Neutrophil (primary cell): Measurements from ENCODE around the gene SDF4.

Experiments used
- H3K27ac ChIP-seq: fragments of 200-600 bp; sonication (generic); 2 replicates; pipeline ENCODE4 v1.5.1; 2016; ENCODE audit warnings: mild to moderate bottlenecking, moderate library complexity
- H3K27me3 ChIP-seq: fragments of 200-600 bp; sonication (generic); 2 replicates; pipeline ENCODE4 v1.6.0; 2016; ENCODE audit warnings: mild to moderate bottlenecking
- H3K36me3 ChIP-seq: fragments of 200-600 bp; sonication (generic); 2 replicates; pipeline ENCODE4 v1.5.1; 2017
- H3K4me1 ChIP-seq, 2 experiments: fragments of 200-600 bp in 1 of 2; sonication (generic) in 1 of 2; 1 replicate in 1 of 2; 2 replicates in 1 of 2; pipeline versions ENCODE4 v1.5.1 to v1.6.1; 2013 to 2016; ENCODE audit warnings: low read depth in 1 of 2, low read length in 1 of 2, mild to moderate bottlenecking in 1 of 2, moderate library complexity in 1 of 2; ENCODE audit not compliant: control insufficient read depth in 1 of 2, insufficient read depth in 1 of 2
- H3K4me3 ChIP-seq, 2 experiments: fragments of 200-600 bp in 1 of 2; sonication (generic) in 1 of 2; 1 replicate in 1 of 2; 2 replicates in 1 of 2; pipeline ENCODE4 v1.5.1; 2013 to 2016; ENCODE audit warnings: low read depth in 1 of 2, low read length in 1 of 2, mild to moderate bottlenecking in 1 of 2, moderate library complexity in 1 of 2
- H3K9me3 ChIP-seq: fragments of 200-600 bp; sonication (generic); 2 replicates; pipeline ENCODE4 v1.5.1; 2016
- CTCF ChIP-seq: fragments of 200-600 bp; sonication (generic); IDR thresholded peaks from 2 replicates; pipeline ENCODE4 v1.5.1; 2016; ENCODE audit warnings: antibody characterized with exemption

SDF4 gene

DNA sequence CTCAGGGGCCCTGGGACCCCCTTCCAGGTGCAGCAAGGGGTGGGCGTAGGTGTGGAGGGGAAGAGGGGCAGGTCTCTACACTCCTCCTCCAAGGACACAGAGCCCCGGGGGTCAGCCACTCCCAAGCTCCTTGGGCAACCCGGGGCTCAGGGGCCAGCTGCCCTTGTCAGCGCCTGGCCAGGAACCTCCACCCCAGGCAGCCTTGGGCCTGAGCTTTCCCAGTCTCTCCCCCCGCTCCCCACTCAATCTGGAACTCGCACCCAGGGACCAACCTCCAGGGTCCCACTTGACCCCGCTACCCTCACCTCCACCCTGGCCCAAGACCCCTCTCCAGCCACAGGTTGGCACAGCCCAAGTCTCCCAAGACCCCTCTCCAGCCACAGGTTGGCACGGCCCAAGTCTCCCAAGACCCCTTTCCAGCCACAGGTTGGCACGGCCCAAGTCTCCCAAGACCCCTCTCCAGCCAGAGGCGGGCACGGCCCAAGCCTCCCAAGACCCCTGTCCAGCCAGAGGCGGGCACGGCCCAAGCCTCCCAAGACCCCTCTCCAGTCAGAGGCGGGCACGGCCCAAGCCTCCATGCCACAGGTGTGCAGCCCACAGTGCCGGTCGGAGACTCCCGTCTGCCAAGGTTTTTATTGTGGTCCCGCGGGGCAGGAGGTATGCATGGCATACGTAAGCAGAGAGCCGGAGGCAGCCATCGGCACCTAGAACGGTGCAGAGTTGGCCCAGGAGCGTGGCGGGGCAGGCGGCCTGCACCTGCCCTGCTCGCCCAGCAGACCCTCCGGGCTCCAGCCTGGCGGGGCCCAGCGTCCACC is 20.9 kb downstream of the SDF4 start:
- Histone ChIP-seq H3K27ac (no peak overlapping the region), H3K4me1 (peaks cover 0 to 11% of the 10 kb centered on the region in 2 experiments)

DNA sequence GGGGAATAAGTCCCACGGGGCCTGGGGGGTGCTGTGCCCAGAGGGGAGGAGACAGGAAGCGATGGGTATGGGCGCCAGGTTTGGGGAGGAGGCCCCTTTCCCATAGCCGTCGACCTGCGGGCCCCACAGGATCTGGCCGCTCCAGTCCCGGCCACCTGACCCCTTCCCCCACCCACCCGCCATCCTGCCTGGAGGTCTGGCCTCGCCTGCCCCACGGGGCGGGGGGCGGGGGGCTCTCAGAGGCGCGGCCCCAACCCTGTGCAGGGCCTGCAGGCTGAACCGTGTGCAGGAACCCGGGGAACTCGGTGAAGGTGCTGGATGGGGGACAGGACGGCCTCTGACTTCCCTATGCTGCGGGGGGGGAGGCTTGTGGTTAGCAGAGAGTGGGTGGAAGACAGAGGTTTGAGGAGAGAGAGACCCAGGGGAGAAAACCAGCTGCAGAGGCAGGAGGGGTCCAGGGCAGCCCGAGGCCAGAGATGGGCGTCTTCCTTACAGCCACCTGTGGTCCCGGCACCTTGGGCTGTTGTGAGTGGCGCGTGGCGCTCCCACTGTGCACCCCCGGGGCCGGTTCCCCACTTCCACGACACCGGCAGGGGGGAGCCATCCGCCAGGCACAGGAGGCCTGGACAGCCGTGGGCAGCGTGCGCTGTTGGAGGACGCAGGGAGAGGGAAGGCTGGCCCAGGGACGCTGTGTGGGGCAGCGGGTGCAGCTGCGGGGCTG is 22.9 kb downstream of the SDF4 start:
- no peak overlapping the region for H3K27ac ChIP-seq
- peaks cover 0 to 11% of the 10 kb centered on the region in 2 experiments for H3K4me1 ChIP-seq
- peaks cover 99% of the 10 kb centered on the region for H3K27me3 ChIP-seq
- TF ChIP-seq CTCF, result no peak
- no peak overlapping the region for H3K4me3 ChIP-seq
- H3K9me3 ChIP-seq, result no peaks in the 10 kb centered on the region
- H3K36me3 ChIP-seq, result no peaks in the 10 kb centered on the region

More for the DNA sequence above, 20.9 kb downstream of the SDF4 start:
- Histone ChIP-seq H3K27me3 (peaks cover 94% of the 10 kb centered on the region), H3K4me3 (no peak overlapping the region), H3K9me3 (no peaks in the 10 kb centered on the region), H3K36me3 (peaks cover 9% of the 10 kb centered on the region)
- no peak for TF ChIP-seq CTCF

DNA sequence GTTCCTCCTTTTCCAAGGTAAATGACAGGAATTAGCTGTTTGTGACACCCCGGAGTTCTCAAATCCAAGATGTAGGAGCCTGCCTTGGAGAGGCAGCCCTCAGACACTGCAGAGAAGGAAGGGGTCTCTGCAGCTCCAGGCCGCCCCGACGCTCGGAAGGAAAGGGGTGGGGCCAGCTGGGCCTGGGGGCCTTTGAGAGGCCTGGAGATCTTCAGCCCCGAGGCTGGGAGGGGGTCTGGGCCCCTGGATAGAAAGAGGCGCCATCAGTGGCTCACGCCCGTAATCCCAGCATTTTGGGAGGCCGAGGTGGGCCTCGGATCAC is 24.3 kb downstream of the SDF4 start:
- no peak overlapping the region for H3K4me3 ChIP-seq
- no peak overlapping the region for H3K27ac ChIP-seq
- TF ChIP-seq CTCF, result no peak

DNA sequence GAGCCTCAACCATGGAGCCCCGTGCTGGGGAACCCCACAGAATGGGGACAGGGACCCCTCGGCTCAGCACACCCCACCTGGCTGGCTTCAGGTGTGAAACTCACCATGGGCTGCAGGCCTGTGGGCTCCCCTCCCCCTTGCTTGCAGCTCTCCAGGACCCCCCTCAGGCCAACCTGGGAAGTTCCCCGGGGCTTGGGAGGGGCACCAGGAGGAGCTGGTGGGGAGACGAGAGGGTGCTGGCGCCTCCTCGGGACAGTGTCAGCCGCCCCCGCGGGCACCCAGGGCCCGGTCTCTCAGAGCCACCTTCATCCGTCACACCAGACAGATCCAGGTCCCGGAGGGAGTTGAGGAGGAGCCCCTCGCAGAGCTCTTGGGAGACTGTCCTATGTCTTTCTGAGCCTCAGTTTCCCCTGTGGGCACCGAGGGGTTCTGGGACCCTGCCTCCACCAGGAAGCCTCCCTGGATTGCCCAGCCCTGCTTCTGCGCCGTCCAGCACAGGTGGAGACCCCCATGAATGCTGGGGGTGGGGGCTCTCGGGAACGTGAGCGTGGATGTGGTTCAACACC is 24.8 kb downstream of the SDF4 start:
- no peak overlapping the region for H3K27ac ChIP-seq
- TF ChIP-seq CTCF, result no peak
- no peaks in the 10 kb centered on the region for H3K36me3 ChIP-seq
- no peaks in the 10 kb centered on the region for H3K9me3 ChIP-seq
- H3K27me3 ChIP-seq, result peaks cover 99% of the 10 kb centered on the region
- no peaks in the 10 kb centered on the region for H3K4me1 ChIP-seq
- H3K4me3 ChIP-seq, result no peak overlapping the region

More for the DNA sequence above, 24.3 kb downstream of the SDF4 start:
- peaks cover 99% of the 10 kb centered on the region for H3K27me3 ChIP-seq
- peaks cover 0 to under 1% of the 10 kb centered on the region in 2 experiments for H3K4me1 ChIP-seq
- no peaks in the 10 kb centered on the region for H3K9me3 ChIP-seq
- H3K36me3 ChIP-seq, result no peaks in the 10 kb centered on the region

GRCh38 chr1:1206376-1206965 is 25.3 kb downstream of the SDF4 start, which contains the start of gene TNFRSF18:
Gene TNFRSF18 (minus strand): TSS chr1:1206592. CDS start chr1:1206571, 21 bp downstream.
- Histone ChIP-seq H3K36me3 (no peaks in the 10 kb centered on the region), H3K4me1 (peaks cover 0 to under 1% of the 10 kb centered on the region in 2 experiments), H3K27ac (no peak within 1 kb of the TSS), H3K27me3 (peaks cover 96% of the 10 kb centered on the region), H3K4me3 (no peak within 1 kb of the TSS), H3K9me3 (no peaks in the 10 kb centered on the region)
- TF ChIP-seq CTCF, result no peak
